H1 (cell line): ENCODE measurements around the gene METRNL. TPM values are rescaled to one million over a fixed set of nuclear protein-coding genes. Genes with fewer than 3 reads are reported as not detected.

ENCODE experiments used
- ATF2 ChIP-seq: IDR thresholded peaks from 2 replicates; pipeline ENCODE4 v1.6.1; 2012; ENCODE audit warnings: low read length, inconsistent platforms
- polyA plus RNA-seq, 7 experiments: library from polyadenylated mRNA; depleted of rRNA in 3 of 7; stranded (reverse) in 5 of 7; unstranded in 2 of 7; fragments of >200 nt in 5 of 7; fragments of 200-250 nt in 2 of 7; gene quantifications; 1 replicate in 5 of 7; 2 replicates in 1 of 7; 4 replicates in 1 of 7; pipeline versions ENCODE4 v1.2.1 to v1.2.3, GENCODE V29; 2011 to 2013; ENCODE audit warnings: missing spikeins in 2 of 7, mixed read lengths in 2 of 7
- total RNA-seq: library from RNA; stranded (reverse); fragmentation: NEBNext Ultra II Directional; extraction: Animal tissue kit (Norgen Biotek cat#: 25700); gene quantifications from 2 replicates; pipeline ENCODE4 v1.2.1, GENCODE V29; 2021

Gene METRNL
- total and polyA plus RNA-seq, 2 of the 8 experiments (the other 6 are each of a cell fraction or from before 2014, with no cell fraction given): 13.9 to 14.2 TPM

- TF ChIP-seq ATF2: no peak
These were observed 28.2 kb downstream of the METRNL start (continued) for GRCh38 chr17:83107656-83108048.
